Measurements from ENCODE around the gene FOS. TPM values are rescaled to one million over a fixed set of nuclear protein-coding genes. Genes with fewer than 3 reads are reported as not detected.

Gene FOS
- total RNA-seq, 1 donor from 2014 or later: 4,268 TPM

DNA sequence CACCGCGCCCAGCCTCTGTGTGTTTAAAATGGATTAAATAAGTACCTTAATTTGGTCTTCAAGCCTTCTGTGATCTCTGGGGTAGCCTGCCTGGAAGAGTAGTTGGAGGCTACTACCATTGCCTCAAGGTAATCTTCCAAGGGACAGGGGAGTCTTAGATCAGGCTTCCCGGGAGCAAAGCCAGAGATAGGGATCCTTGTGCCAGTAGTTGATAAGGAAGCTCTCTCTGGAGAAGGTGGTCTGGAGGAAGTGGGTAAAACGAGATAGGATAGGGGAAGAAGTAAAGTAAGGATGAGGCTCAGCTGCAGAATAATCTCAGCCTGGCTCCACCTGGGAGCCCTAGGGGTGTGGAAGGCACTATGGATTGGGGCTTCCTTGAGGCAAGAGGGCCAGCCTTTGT lies 38.5 kb downstream of the FOS start:
- intact Hi-C loops (cut with DNase I): loop anchor here (10.0 kb wide), 1 partner anchor 338 kb away; no protein-coding TSS in a partner anchor
- Histone ChIP-seq H3K9me3 (no peaks in the 10 kb centered on the region), H3K27me3 (no peaks in the 10 kb centered on the region), H3K4me1 (no peaks in the 10 kb centered on the region), H3K36me3 (no peaks in the 10 kb centered on the region), H3K27ac (no peak overlapping the region), H3K4me3 (no peak overlapping the region)
- no peak for TF ChIP-seq CTCF (IDR thresholded peaks at IDR 0.05)
- peak in 1 of 2 donors; percentile 21 for DNase-seq (ENCODE audit: low spot score in 2 of 2)

GRCh38 chr14:75318353-75318752 lies 39.7 kb downstream of the FOS start:
- Histone ChIP-seq H3K9me3 (no peaks in the 10 kb centered on the region), H3K4me1 (no peaks in the 10 kb centered on the region), H3K36me3 (no peaks in the 10 kb centered on the region), H3K27ac (no peak overlapping the region), H3K4me3 (no peak overlapping the region), H3K27me3 (no peaks in the 10 kb centered on the region)
- intact Hi-C loops (cut with DNase I): loop anchor here (10.0 kb wide), 1 partner anchor 336 kb away; no protein-coding TSS in a partner anchor
- peak in 1 of 2 donors; percentile 34 for DNase-seq (ENCODE audit: low spot score in 2 of 2)
- no peak for TF ChIP-seq CTCF (IDR thresholded peaks at IDR 0.05)

DNA sequence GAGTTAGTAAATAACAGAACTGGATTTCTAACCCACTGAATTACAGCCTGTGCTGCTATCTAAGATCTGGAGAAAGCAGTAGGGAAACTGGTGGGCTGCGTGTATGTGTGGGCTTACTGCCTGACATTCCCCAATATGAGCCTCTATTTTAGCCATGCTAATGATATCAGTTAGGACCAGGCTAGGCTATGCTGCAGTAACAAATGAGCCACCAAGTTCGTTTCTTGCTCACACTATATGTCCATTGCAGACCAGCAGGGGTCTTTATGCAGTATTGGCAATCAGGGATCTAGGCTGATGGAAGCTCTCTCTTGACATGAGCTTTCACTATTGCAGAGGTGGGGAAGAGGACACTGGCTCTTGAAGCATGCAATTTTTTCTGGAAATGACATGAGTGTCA lies 40.4 kb downstream of the FOS start:
- intact Hi-C loops (cut with DNase I): loop anchor here (10.0 kb wide), 1 partner anchor 336 kb away; no protein-coding TSS in a partner anchor

DNA sequence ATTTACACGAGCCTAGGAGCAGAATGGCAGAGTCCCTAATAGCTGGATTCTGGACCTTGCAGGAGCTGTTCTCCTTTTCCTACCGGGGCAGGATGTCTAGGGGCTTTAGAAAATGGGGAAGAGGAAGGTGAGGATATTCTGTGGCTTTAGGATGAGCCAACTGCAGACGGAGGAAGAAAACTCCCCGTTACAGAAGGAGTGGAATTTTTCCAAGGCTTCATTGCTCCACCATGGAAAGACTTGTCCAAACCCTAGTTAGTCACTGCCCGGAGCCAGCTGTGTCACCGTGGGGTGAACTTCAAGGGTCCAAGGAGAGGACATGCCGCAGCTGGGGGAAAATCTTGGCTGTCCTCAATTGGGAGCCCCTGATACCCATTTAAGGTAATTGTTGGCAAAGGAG lies 41.6 kb downstream of the FOS start:
- Histone ChIP-seq H3K9me3 (no peaks in the 10 kb centered on the region), H3K36me3 (no peaks in the 10 kb centered on the region), H3K27ac (no peak overlapping the region), H3K27me3 (no peaks in the 10 kb centered on the region), H3K4me3 (no peak overlapping the region), H3K4me1 (no peaks in the 10 kb centered on the region)
- intact Hi-C loops (cut with DNase I): no loop called here
- TF ChIP-seq CTCF (IDR thresholded peaks at IDR 0.05): no peak
- DNase-seq (ENCODE audit: low spot score in 2 of 2): peak in 1 of 2 donors; percentile 49

More for the DNA sequence above, 40.4 kb downstream of the FOS start:
- Histone ChIP-seq H3K36me3 (no peaks in the 10 kb centered on the region), H3K4me1 (no peaks in the 10 kb centered on the region), H3K27me3 (no peaks in the 10 kb centered on the region), H3K4me3 (no peak overlapping the region), H3K27ac (no peak overlapping the region), H3K9me3 (no peaks in the 10 kb centered on the region)
- DNase-seq (ENCODE audit: low spot score in 2 of 2): peak in 1 of 2 donors; percentile 27
- no peak for TF ChIP-seq CTCF (IDR thresholded peaks at IDR 0.05)

- no peaks in the 10 kb centered on the region for H3K27me3 ChIP-seq
- H3K4me1 ChIP-seq: no peaks in the 10 kb centered on the region
- intact Hi-C loops (cut with DNase I): no loop called here
- DNase-seq (ENCODE audit: low spot score in 2 of 2): peak in 1 of 2 donors; percentile 24
- no peak for TF ChIP-seq CTCF (IDR thresholded peaks at IDR 0.05)
- H3K36me3 ChIP-seq: no peaks in the 10 kb centered on the region
- no peak overlapping the region for H3K27ac ChIP-seq
- no peaks in the 10 kb centered on the region for H3K9me3 ChIP-seq
- H3K4me3 ChIP-seq: no peak overlapping the region
Observed at GRCh38 chr14:75322746-75323145, 44.1 kb downstream of the FOS start.

- H3K4me3 ChIP-seq: no peak overlapping the region
- no peak for TF ChIP-seq CTCF (IDR thresholded peaks at IDR 0.05)
- intact Hi-C loops (cut with DNase I): no loop called here
Observed at GRCh38 chr14:75323571-75323970, 44.9 kb downstream of the FOS start.

More at GRCh38 chr14:75323571-75323970, 44.9 kb downstream of the FOS start:
- Histone ChIP-seq H3K9me3 (no peaks in the 10 kb centered on the region), H3K27me3 (no peaks in the 10 kb centered on the region), H3K27ac (no peak overlapping the region), H3K4me1 (no peaks in the 10 kb centered on the region), H3K36me3 (no peaks in the 10 kb centered on the region)
- DNase-seq (ENCODE audit: low spot score in 2 of 2): no peak
